Measurements from ENCODE around the gene TUBGCP5. TPM values are rescaled to one million over a fixed set of nuclear protein-coding genes. Genes with fewer than 3 reads are reported as not detected.

The TUBGCP5 gene
- total RNA-seq, 1 donor from 2014 or later = 7.0 TPM

DNA sequence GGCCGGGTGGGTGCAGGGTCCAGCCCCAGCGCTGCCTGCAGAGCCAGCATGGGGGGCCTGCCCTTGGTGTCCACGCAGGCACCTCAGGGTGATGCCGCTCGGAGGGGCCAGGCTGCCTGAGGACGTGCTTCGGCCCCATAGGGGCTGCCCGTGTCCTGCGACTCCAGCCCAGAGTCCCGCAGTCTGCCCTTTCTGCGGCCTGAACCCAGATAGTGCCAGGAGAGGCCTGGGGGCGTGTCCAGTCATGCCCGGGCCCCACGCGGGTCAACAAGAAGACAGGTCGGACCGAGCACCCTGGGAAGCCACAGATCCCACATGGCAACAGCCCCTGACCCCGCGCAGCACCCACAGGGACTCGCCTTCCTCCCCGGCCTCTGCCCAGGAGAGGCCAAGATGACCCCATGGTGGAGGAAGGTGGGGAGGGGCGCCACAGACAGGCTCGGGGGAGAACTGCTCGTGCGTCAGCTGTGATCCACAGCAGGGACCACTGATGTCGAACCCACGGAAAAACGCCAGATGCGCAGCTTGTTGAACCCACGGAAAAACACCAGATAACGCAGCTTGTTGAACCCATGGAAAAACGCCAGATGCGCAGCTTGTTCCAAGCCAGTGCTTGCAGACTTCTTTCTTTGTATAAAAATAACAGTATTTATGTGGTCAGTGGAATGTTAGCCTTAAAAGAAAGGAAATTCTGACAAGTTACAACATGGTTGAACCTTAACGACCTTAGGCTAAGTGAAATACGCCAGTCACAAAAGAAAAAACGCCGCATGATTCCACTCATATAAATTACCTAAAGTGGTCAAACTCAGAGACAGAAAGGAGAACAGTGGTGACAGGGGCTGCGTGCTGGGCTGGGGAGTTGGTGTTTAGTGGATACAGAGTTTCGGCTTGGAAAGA, 87.7 kb downstream of the TUBGCP5 start:
- no peak for DNase-seq

- no peak for DNase-seq
These were observed 88.4 kb downstream of the TUBGCP5 start for GRCh38 chr15:22951031-22951380.

- DNase-seq = peak; percentile 38
These were observed 88.9 kb downstream of the TUBGCP5 start for GRCh38 chr15:22950256-22950990.

Other genes starting within 250 kb of the TUBGCP5 start
- gene NIPA2, start 200.9 kb downstream of the TUBGCP5 start, total RNA-seq = 40.8 and 110 TPM in 2 replicates
- 53.9 and 178 TPM in 2 replicates for gene CYFIP1, start 59.2 kb downstream of the TUBGCP5 start, total RNA-seq
- not detected in 2 replicates for gene GOLGA6L1, start 97.3 kb upstream of the TUBGCP5 start, total RNA-seq

Measured in dermis blood vessel endothelial cell (primary cell).